GM13977 (cell line): ENCODE results near the gene PRPF18.

Experiments
- DNase-seq: peaks from one replicate; pipeline ENCODE4 v3.0.0; 2012; ENCODE audit warnings: low spot score
- CTCF ChIP-seq: IDR thresholded peaks from 2 replicates; pipeline ENCODE4 v1.5.1; 2012; ENCODE audit warnings: mild to moderate bottlenecking, control low read depth; ENCODE audit not compliant: insufficient read depth; ENCODE audit errors: extremely low read depth, missing control alignments
- in situ Hi-C: fragments of 300-500 bp; cut with MboI; formaldehyde crosslinking; loops from one replicate; pipeline ENCODE4 v1.12.0; 2022; ENCODE audit warnings: low sequenced_read_pairs, low pct_unique_long_range_greater_than_20kb, mixed read lengths, inconsistent platforms; ENCODE audit not compliant: unreplicated experiment

The PRPF18 gene

GRCh38 chr10:13636776-13637175 lies 50.0 kb downstream of the PRPF18 start:
- in situ Hi-C loops, result no loop called here
- no peak for TF ChIP-seq CTCF
- no peak for DNase-seq

- no peak for TF ChIP-seq CTCF
- in situ Hi-C loops, result no loop called here
- DNase-seq, result no peak
These were observed 50.6 kb downstream of the PRPF18 start for GRCh38 chr10:13637303-13637856.

DNA sequence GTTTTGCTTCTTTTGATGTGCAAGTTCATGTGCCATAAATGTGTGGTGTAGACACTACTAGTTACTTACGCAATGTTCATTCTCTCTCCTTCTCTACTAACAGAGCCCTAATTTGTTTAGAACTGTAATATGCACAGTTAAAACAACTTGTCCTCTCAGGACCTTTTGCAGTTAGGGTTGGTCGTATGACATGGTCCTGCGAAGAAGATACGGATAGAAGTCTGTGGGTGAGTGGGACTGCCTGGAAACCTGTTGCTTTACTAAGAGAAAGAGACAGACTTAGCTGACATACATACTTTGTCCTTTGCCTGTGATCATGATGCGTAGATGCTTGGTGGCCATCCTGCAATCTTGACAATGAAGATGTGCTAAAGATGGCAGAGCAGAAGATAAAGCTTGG lies 51.1 kb downstream of the PRPF18 start:
- TF ChIP-seq CTCF, result no peak
- DNase-seq, result no peak
- in situ Hi-C loops, result no loop called here

DNA sequence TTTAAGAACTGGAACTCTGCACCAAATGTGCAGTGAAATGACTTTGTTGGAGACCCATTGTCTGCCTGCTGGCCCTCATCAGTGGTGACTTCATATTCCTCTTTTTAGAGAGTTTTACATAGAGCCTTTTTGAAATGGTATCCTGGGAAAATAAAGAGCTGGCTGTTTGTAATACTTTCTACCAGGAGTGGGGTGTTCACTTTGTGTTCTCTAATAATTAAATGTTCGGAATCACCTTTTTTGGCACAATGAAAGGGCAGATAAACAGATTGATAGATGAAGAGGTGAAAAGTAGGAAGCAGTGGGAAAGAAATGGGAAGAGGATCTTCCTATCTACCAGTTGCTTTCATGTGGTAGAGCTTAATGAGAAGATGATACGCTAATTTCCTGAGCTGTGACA lies 55.5 kb downstream of the PRPF18 start:
- no peak for TF ChIP-seq CTCF
- DNase-seq, result no peak
- in situ Hi-C loops, result no loop called here

- in situ Hi-C loops, result no loop called here
- DNase-seq, result no peak
- TF ChIP-seq CTCF, result no peak
These were observed 56.3 kb downstream of the PRPF18 start for GRCh38 chr10:13643016-13643415.

- in situ Hi-C loops, result no loop called here
- TF ChIP-seq CTCF, result no peak
- no peak for DNase-seq
These were observed 58.1 kb downstream of the PRPF18 start for GRCh38 chr10:13644866-13645265.

DNA sequence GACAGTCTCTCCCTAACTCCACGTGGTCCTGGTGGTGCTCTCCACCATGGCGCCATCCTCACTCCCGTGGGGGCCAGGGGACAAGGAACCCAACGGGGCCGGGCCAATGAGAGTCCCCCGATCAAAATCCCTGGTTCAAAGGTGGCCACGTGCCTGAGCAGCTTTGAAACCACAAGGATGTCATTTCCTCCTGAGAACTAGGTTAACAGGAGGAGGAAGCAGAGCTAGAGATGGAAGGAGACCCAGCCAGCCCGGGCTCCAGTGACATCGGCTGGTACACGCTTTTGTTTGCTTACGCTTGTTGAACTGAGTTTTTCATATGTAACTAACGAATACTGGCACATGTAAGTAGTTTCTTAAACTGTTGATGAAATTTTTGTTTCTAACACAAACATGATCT lies 61.7 kb downstream of the PRPF18 start:
- DNase-seq, result no peak
- no peak for TF ChIP-seq CTCF
- in situ Hi-C loops, result no loop called here
